ENCODE results near the gene RNF25. TPM values are rescaled to one million over a fixed set of nuclear protein-coding genes. Genes with fewer than 3 reads are reported as not detected.
A peak's percentile ranks its signal among the peaks of the same experiment; 100 is the strongest.

Gene RNF25
- total and polyA plus RNA-seq, 12 donors, result 13.5 to 25.4 (median 16.8) TPM

DNA sequence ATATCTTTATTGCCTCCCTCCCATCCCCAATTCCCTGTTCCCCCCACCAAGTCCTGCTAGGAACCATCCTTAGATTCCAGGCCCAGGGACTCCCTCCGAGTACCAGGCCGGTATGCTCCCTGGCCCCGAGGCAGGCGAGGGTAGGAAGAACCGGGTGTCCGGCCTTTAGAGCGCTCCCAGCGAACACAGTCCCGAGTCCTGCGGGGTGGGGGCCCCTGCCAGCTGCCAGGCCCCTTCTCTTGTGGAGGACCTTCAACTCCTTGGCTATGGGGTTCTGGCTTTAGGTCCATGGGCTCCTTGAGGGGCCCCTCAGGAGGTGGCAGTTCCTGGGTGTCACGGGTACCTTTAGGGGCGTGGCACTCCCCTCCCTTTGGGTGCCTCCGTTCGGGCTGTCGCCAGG is 7.9 kb downstream of the RNF25 start:
- TF ChIP-seq, protein P1, sequence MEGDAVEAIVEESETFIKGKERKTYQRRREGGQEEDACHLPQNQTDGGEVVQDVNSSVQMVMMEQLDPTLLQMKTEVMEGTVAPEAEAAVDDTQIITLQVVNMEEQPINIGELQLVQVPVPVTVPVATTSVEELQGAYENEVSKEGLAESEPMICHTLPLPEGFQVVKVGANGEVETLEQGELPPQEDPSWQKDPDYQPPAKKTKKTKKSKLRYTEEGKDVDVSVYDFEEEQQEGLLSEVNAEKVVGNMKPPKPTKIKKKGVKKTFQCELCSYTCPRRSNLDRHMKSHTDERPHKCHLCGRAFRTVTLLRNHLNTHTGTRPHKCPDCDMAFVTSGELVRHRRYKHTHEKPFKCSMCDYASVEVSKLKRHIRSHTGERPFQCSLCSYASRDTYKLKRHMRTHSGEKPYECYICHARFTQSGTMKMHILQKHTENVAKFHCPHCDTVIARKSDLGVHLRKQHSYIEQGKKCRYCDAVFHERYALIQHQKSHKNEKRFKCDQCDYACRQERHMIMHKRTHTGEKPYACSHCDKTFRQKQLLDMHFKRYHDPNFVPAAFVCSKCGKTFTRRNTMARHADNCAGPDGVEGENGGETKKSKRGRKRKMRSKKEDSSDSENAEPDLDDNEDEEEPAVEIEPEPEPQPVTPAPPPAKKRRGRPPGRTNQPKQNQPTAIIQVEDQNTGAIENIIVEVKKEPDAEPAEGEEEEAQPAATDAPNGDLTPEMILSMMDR (IDR thresholded peaks at IDR 0.05), result no peak
- Histone ChIP-seq H3K9me3 (no peaks in the 10 kb centered on the region), H3K36me3 (peaks cover 0 to 78% (median 59%) of the 10 kb centered on the region in 9 donors), H3K27me3 (no peaks in the 10 kb centered on the region), H3K4me1 (peaks cover 0 to 12% (median 9%) of the 10 kb centered on the region in 9 donors), H3K27ac (no peak overlapping the region), H3K4me3 (no peak overlapping the region)
- intact Hi-C loops (cut with DNase I), result no loop called here
- no peak for ATAC-seq
- DNase-seq, result no peak
- WGBS, 2 donors, result 90 to 91% methylated on average over 15 of the region's 15 CpGs

DNA sequence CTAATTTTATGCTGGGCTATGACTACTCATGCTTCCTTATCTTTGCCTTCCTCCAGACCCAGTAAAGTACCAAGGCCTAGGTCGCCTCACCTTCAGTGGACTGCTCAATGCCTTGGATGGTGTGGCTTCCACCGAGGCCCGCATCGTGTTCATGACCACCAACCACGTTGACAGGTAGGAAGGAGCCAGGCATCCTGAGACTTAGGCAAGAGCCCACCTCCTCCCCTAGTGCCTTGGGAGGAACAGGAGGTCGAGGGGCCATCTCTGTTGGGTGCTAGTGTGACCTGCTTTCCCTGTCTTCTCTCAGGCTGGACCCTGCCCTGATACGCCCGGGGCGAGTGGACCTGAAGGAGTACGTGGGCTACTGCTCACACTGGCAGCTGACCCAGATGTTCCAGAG is 9.0 kb downstream of the RNF25 start:
- Histone ChIP-seq H3K9me3 (no peaks in the 10 kb centered on the region), H3K4me1 (peaks cover 3 to 23% (median 20%) of the 10 kb centered on the region in 9 donors), H3K27ac (no peak overlapping the region), H3K4me3 (no peak overlapping the region), H3K36me3 (peaks cover 0 to 72% (median 50%) of the 10 kb centered on the region in 9 donors), H3K27me3 (no peaks in the 10 kb centered on the region)
- TF ChIP-seq, protein P1 (IDR thresholded peaks at IDR 0.05), result no peak
- ATAC-seq (no peak), DNase-seq (no peak)
- intact Hi-C loops (cut with DNase I), result no loop called here
- WGBS, 2 donors, result 88 to 92% methylated on average over 10 of the region's 10 CpGs

DNA sequence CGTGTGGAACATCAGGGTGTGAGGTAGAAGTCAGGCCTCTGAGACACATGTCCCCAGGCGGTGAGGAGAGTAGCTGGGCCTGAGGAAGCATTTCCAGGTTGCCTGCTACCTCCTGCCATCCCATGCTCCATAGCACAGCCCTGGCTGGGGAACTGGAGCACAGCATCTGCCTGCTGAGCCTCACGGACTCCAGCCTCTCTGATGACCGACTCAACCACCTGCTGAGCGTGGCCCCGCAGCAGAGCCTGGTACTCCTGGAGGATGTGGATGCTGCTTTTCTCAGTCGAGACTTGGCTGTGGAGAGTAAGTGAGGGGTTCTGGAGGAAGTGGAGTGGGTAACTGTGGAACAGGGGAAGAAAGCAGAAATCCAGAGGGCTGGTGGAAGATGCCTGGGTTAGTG is 9.4 kb downstream of the RNF25 start:
- no peak for ATAC-seq
- Histone ChIP-seq H3K27me3 (no peaks in the 10 kb centered on the region), H3K9me3 (no peaks in the 10 kb centered on the region), H3K36me3 (peaks cover 0 to 72% (median 46%) of the 10 kb centered on the region in 9 donors), H3K4me1 (peaks cover 3 to 27% (median 22%) of the 10 kb centered on the region in 9 donors), H3K27ac (no peak overlapping the region), H3K4me3 (no peak overlapping the region)
- TF ChIP-seq, protein P1 (IDR thresholded peaks at IDR 0.05), result no peak
- 87 to 88% methylated on average over 7 of the region's 7 CpGs for WGBS, 2 donors
- intact Hi-C loops (cut with DNase I), result no loop called here
- no peak for DNase-seq

DNA sequence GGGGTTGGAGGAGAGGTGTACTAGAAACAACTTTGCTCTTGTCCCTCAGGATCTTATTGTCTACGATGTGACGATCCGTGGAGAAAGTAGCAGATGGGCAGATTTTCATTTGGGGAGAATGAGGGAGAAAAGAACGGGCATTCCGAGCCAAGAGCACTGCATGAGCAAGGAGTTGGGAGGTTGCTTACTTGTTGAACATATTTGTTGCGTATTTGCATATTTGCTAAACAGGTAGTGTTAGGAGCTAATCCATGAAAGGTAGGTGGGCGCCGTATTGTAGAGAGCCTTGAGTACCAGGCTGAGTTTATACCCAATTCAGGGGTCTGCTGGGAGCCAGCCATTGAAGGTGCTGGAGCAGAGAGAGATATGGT is 11.8 kb downstream of the RNF25 start:
- peaks cover 0 to 68% (median 40%) of the 10 kb centered on the region in 9 donors for H3K36me3 ChIP-seq
- DNase-seq (no peak), ATAC-seq (no peak)
- H3K9me3 ChIP-seq, result no peaks in the 10 kb centered on the region
- 12 to 15% methylated on average over 8 of the region's 8 CpGs for WGBS, 2 donors
- no peaks in the 10 kb centered on the region for H3K27me3 ChIP-seq
- H3K27ac ChIP-seq, result peak overlapping the region in 9 of 10 donors; percentile 64 to 88 (median 81)
- intact Hi-C loops (cut with DNase I), result loop anchor here in 5 of 10 donors (5.0 to 10.0 kb wide), 6 partner anchors 88 to 385 kb away; partner anchors contain the start of genes CNOT9 (in 3 of the 5), USP37 (in 3 of the 5), AAMP (in 1 of the 5) and PNKD (in 1 of the 5)
- H3K4me3 ChIP-seq, result peak overlapping the region; percentile 79 to 97 (median 92)
- TF ChIP-seq, protein P1 (IDR thresholded peaks at IDR 0.05), result no peak
- H3K4me1 ChIP-seq, result peaks cover 9 to 41% (median 32%) of the 10 kb centered on the region in 9 donors

Measured in heart right ventricle (tissue), 16 donors.